Gastroesophageal sphincter (tissue), 4 donors: ENCODE results near the gene GP1BB. TPM values are rescaled to one million over a fixed set of nuclear protein-coding genes. Genes with fewer than 3 reads are reported as not detected.

Experiments
- ATAC-seq: fragments of 150-250 bp; one replicate; pipeline ENCODE4 v1.9.1; 2016; ENCODE audit warnings: mild to moderate bottlenecking, moderate library complexity
- H3K27ac ChIP-seq, 4 donors: fragments of 200-600 bp; sonication (generic) in 3 of 4; 1 replicate in 3 of 4; 2 replicates in 1 of 4; pipeline ENCODE4 v1.5.1; 2016 to 2019
- H3K27me3 ChIP-seq: fragments of 200-600 bp; sonication (generic); one replicate; pipeline ENCODE4 v1.5.1; 2019
- H3K36me3 ChIP-seq, 2 donors: fragments of 200-600 bp; sonication (generic); one replicate each; pipeline ENCODE4 v1.5.1; 2019; ENCODE audit warnings: control low read depth in 1 of 2
- H3K4me1 ChIP-seq, 3 donors: fragments of 200-600 bp; sonication (generic); 1 replicate in 2 of 3; 2 replicates in 1 of 3; pipeline ENCODE4 v1.5.1; 2016 to 2019; ENCODE audit warnings: control low read depth in 2 of 3
- H3K4me3 ChIP-seq, 2 donors: fragments of 200-600 bp; sonication (generic); one replicate each; pipeline ENCODE4 v1.5.1; 2019; ENCODE audit warnings: mild to moderate bottlenecking in 1 of 2, moderate library complexity in 1 of 2
- H3K9me3 ChIP-seq, 3 donors: fragments of 200-600 bp; sonication (generic); one replicate each; pipeline ENCODE4 v1.5.1; 2017 to 2019; ENCODE audit warnings: control low read depth in 2 of 3
- EP300 ChIP-seq: sonication (generic); formaldehyde crosslinking; IDR thresholded peaks from one replicate; pipeline ENCODE4 v1.6.1; 2017; ENCODE audit warnings: antibody characterized with exemption, mild to moderate bottlenecking
- POLR2A ChIP-seq, 2 donors: fragments of 450-650 bp; IDR thresholded peaks; one replicate each; pipeline ENCODE4 v1.6.1; 2017; ENCODE audit warnings: antibody characterized with exemption in 2 of 2, mild to moderate bottlenecking in 2 of 2, moderate library complexity in 1 of 2
- POLR2AphosphoS5 ChIP-seq: sonication (generic); formaldehyde crosslinking; IDR thresholded peaks from one replicate; pipeline ENCODE4 v1.6.1; 2017; ENCODE audit warnings: antibody characterized with exemption
- WGBS, 2 donors: methylation state at CpG; one replicate each; pipeline ENCODE4 v1.1.5; 2018; ENCODE audit warnings: low coverage in 1 of 2; 5-methylcytosine and 5-hydroxymethylcytosine counted together
- total RNA-seq, 4 donors: library from RNA; depleted of rRNA; stranded (reverse); fragments of >200 nt; gene quantifications; one replicate each; pipeline ENCODE4 v1.1.0, GENCODE V29; 2016
- TF ChIP-seq, protein P1 (sequence below), 4 experiments: fragments of 200-600 bp in 2 of 4; fragments of 450-650 bp in 2 of 4; sonication (generic) in 1 of 4; IDR thresholded peaks; one replicate each; pipeline ENCODE4 v1.5.1; 2017 to 2019; ENCODE audit warnings: antibody characterized with exemption in 4 of 4, mild to moderate bottlenecking in 2 of 4, moderate library complexity in 2 of 4

GP1BB gene
- 10 to 100 TPM in 1 of 4 donors, 1 to 10 TPM in 3; 2.0 to 12.5 (median 5.6) TPM for total RNA-seq

DNA sequence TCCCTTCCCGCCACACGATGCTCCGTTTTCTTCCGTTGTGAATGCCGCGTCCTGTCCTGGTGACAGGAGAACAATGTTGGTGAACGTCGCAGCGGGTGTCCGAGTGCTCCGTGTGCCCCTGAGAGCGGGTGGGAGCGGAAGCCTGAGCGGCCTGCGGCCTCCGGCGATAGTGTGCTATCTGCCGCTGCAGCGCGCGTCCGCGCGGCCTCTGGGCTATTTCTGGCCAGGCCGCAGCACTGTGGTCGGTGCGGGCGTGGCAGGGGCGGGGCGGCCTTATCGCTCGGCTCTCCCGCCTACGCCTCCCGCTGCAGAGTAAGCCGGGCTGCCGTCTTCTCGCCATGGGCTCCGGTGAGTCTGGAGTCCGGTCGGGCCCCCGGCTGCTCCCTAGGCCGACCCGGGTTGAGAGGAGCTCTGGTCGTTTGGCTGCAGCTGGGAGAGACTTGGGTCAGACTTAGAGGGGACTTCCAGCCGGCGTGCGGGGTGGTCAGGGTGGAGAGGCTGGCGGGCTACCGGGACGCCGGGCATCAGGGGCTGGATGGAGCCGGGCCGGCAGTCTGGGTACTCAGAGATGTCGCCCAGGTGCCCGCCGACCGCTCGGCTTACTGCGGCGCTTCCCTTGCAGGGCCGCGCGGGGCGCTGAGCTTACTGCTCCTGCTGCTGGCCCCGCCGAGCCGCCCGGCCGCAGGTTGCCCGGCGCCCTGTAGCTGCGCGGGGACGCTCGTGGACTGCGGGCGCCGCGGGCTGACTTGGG is at the start of gene GP1BB:
Gene GP1BB, plus strand, starts transcription at position 308 of the 751 bp plus-strand sequence. Its CDS starts 31 bp downstream, at position 339.
- TF ChIP-seq EP300 (no peak), POLR2A (IDR thresholded peaks at IDR 0.05) (no peak), POLR2AphosphoS5 (no peak)
- TF ChIP-seq, protein P1, sequence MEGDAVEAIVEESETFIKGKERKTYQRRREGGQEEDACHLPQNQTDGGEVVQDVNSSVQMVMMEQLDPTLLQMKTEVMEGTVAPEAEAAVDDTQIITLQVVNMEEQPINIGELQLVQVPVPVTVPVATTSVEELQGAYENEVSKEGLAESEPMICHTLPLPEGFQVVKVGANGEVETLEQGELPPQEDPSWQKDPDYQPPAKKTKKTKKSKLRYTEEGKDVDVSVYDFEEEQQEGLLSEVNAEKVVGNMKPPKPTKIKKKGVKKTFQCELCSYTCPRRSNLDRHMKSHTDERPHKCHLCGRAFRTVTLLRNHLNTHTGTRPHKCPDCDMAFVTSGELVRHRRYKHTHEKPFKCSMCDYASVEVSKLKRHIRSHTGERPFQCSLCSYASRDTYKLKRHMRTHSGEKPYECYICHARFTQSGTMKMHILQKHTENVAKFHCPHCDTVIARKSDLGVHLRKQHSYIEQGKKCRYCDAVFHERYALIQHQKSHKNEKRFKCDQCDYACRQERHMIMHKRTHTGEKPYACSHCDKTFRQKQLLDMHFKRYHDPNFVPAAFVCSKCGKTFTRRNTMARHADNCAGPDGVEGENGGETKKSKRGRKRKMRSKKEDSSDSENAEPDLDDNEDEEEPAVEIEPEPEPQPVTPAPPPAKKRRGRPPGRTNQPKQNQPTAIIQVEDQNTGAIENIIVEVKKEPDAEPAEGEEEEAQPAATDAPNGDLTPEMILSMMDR (IDR thresholded peaks at IDR 0.05) = no peak
- H3K4me3 ChIP-seq = peak within 1 kb of the TSS in 1 of 2 donors; percentile 22
- H3K4me1 ChIP-seq = peaks cover 0 to 41% (median 15%) of the 10 kb centered on the region in 3 donors
- 78% methylated on average over 4 of the region's 80 CpGs; no CpG with 5 or more reads in 1 of the 2 donors for WGBS, 2 donors
- ATAC-seq = no peak
- H3K27ac ChIP-seq = no peak within 1 kb of the TSS
- no peaks in the 10 kb centered on the region for H3K9me3 ChIP-seq
- H3K36me3 ChIP-seq = peaks cover 0 to 34% of the 10 kb centered on the region in 2 donors
- H3K27me3 ChIP-seq = peaks cover 53% of the 10 kb centered on the region

DNA sequence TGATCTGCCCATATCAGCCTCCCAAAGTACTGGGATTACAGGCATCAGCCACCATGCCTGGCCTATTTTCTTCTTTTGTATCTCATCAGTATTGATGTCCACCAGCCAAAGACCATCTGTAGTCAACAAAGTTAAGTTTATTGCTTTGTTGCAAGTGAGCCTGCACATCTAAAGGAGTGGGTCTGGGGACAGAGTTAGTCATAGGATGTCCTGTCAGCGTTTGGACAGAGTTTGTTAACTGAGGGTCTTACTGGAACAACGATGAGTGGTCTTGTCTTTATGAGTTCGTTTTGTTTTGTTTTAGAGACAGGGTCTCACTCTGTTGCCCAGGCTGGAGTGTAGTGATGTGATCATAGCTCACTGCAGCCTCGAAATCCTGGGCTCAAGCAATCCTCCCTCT is 49.7 kb upstream of the GP1BB start:
- Histone ChIP-seq H3K9me3 (no peaks in the 10 kb centered on the region), H3K27me3 (peaks cover 12% of the 10 kb centered on the region), H3K27ac (no peak overlapping the region), H3K36me3 (no peaks in the 10 kb centered on the region), H3K4me3 (no peak overlapping the region), H3K4me1 (no peaks in the 10 kb centered on the region)
- TF ChIP-seq EP300 = no peak
- TF ChIP-seq POLR2AphosphoS5 = no peak
- TF ChIP-seq, protein P1 (IDR thresholded peaks at IDR 0.05) = no peak
- TF ChIP-seq POLR2A (IDR thresholded peaks at IDR 0.05) = no peak
- ATAC-seq = no peak
- WGBS, 2 donors = 94% methylated on average over 3 of the region's 4 CpGs; no CpG with 5 or more reads in 1 of the 2 donors

DNA sequence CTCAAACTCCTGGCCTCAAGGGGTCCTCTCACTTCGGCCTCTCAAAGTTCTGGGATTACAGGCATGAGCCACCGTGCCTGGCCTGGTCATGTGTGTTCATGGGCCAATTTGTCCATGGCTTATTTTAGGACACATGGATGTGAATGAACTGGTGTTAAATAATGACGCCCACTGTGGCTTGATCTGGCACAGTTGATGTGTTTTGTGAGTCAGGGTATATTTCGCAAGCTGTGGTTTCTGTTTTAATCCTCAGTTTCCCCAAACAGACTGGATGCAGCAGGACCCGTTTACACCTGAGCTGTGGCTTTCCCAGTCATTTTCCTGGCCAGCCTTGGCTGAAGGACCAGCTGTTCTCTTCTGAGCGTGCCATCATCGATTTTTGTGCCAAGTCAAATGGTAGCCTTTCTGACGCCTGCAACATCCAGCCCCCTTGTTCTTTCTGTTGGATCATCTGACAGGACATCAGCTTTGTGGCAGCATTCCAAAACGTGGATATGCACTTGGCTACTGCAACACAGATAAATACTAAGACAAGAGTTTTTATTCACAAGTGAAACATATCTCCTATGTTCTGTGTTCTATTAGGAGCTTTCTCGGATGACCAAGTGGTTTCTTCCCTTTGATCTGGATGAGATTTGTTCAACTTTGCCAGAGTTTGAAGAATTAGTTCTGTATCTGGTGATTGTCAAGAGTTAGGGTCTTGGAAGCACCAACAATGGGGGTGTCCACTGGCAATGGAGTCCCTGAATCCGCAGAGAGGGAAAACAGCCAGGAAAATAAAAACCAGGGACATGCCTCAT is 49.0 kb upstream of the GP1BB start:
- TF ChIP-seq POLR2AphosphoS5 (no peak), EP300 (no peak), POLR2A (IDR thresholded peaks at IDR 0.05) (no peak)
- TF ChIP-seq, protein P1 (IDR thresholded peaks at IDR 0.05) = no peak
- Histone ChIP-seq H3K4me3 (no peak overlapping the region), H3K27ac (no peak overlapping the region), H3K4me1 (no peaks in the 10 kb centered on the region), H3K9me3 (no peaks in the 10 kb centered on the region), H3K36me3 (no peaks in the 10 kb centered on the region), H3K27me3 (peaks cover 12% of the 10 kb centered on the region)
- no peak for ATAC-seq
- 62 to 80% methylated on average over 1 to 9 of the region's 11 CpGs for WGBS, 2 donors

DNA sequence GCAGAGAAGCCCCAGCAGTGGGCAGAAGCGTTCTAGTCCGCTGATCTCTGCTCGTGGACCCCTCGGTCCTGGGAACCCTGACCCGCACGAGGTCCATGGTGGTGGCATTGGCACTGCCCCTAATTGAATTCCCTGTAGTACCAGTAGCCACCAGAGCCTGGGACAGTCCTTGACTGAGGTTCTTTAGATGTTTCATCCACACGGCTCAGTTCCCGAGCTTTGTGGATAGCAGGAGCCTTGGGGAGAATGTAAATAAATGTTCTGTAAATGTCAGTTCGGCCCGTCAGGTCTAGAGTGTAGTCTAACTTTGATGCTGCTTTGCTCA is 48.4 kb upstream of the GP1BB start:
- Histone ChIP-seq H3K27ac (no peak overlapping the region), H3K27me3 (peaks cover 17% of the 10 kb centered on the region), H3K4me1 (peaks cover 0 to 4% (median 0%) of the 10 kb centered on the region in 3 donors), H3K9me3 (no peaks in the 10 kb centered on the region), H3K36me3 (no peaks in the 10 kb centered on the region), H3K4me3 (no peak overlapping the region)
- ATAC-seq = no peak
- 65 to 92% methylated on average over 2 to 9 of the region's 10 CpGs for WGBS, 2 donors
- no peak for TF ChIP-seq POLR2AphosphoS5
- TF ChIP-seq EP300 = no peak
- TF ChIP-seq, protein P1 (IDR thresholded peaks at IDR 0.05) = no peak
- no peak for TF ChIP-seq POLR2A (IDR thresholded peaks at IDR 0.05)
